A172 (cell line): Measurements from ENCODE around the gene MRPS27. TPM values are rescaled to one million over a fixed set of nuclear protein-coding genes. Genes with fewer than 3 reads are reported as not detected.

Source experiments
- DNase-seq: peaks from one replicate; pipeline ENCODE4 v3.0.0-alpha.2; 2015; ENCODE audit warnings: low spot score
- total RNA-seq: library from RNA; depleted of rRNA; stranded (reverse); fragments of >200 nt; shearing (Covaris generic); gene quantifications from 2 replicates; pipeline ENCODE4 v1.2.3, GENCODE V29; 2014

Gene MRPS27
- total RNA-seq, 1 experiment from 2014 or later = 84.1 TPM

- DNase-seq = no peak
These were observed 54.8 kb downstream of the MRPS27 start for GRCh38 chr5:72265032-72265877.

DNA sequence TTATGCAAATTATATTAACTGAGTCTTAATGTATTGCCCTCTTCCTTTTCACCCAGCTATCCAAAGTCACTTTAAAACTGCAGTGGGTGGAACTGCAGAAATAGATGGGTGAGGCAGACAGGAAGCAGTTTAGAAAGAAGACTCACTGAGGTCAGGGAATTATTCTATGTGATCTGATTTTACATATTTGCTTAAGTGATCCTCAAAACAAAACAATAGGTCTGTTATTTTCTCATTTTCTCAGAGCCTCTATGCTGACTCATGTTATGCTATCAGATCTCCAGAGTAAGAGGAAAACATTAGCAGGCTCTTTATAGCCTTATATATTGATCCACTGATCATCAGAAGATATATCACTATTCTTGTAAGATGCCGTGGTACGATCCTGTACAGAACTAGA, 63.5 kb downstream of the MRPS27 start:
- DNase-seq = no peak

GRCh38 chr5:72255670-72256069, 64.4 kb downstream of the MRPS27 start:
- no peak for DNase-seq

GRCh38 chr5:72255237-72255636, 64.8 kb downstream of the MRPS27 start:
- DNase-seq = no peak

GRCh38 chr5:72252574-72253155, 67.4 kb downstream of the MRPS27 start:
- no peak for DNase-seq

DNA sequence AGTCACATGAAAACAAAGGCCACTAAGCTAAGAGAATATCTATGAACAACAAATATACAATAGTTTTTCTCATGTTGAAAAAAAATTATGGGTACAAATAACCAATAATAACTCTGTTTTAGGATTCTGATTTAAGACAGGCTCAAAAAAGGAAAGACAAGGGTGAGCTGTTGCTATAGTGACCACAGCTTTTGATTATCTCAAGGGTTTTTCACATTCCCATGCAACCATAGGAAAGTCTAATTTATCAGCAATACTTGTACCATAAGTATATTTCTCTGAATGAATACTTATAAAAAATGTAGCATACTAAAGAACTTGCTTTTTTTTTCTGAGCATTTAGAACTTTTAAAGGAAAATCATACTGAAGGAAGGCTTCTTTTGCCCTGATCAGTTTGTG, 68.0 kb downstream of the MRPS27 start:
- no peak for DNase-seq

- no peak for DNase-seq
These were observed 68.7 kb downstream of the MRPS27 start for GRCh38 chr5:72251386-72251785.

DNA sequence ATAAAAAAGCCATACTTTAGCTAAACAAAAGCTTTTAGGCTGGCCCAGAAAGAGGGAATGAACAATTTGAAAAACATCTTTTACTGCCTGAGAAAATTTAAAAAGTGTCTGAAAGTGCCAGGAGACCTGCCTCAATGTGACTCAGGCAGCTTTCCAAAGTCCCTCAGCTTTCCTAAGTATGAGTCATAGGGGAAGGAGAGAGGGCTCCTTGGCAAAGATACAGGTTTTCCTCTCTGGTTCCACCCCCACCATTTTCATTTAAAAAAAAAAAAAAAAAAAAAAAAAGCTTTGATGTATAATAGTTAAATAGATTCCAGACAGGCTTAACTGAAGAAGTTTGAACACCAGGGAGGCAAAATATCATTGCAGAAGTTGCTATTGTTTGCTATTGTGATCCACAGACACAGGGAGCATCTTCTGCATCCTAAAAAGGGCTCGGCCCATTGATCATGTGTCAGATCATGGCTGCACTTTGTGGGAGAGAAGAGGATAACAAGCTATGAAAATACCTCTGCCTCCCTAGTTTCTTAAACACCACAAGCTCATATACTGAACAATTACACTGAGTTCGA, 71.5 kb downstream of the MRPS27 start:
- DNase-seq = peak; percentile 86

DNA sequence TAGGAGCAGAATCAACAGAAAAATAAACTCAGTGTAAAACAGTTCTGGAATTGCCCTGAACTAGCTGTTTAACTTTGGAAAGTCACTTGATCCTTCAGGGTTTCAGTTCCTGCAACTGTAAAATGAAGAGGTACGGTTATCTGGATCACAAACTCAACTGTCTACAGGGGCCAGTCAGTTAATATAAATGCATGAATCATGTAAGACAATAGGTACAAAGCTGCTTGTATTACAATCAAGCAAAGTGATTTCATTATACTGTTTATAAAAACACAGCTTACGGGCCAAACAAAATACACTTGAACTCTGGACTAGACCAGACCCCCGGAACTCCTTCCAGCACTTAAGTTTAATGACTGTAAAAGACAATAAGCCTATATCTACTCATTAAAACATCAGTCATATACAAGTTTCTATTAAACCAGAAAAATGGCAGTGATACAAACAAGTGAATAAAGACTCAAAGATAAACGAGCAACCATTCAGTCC, 73.0 kb downstream of the MRPS27 start:
- DNase-seq = peak; percentile 41

DNA sequence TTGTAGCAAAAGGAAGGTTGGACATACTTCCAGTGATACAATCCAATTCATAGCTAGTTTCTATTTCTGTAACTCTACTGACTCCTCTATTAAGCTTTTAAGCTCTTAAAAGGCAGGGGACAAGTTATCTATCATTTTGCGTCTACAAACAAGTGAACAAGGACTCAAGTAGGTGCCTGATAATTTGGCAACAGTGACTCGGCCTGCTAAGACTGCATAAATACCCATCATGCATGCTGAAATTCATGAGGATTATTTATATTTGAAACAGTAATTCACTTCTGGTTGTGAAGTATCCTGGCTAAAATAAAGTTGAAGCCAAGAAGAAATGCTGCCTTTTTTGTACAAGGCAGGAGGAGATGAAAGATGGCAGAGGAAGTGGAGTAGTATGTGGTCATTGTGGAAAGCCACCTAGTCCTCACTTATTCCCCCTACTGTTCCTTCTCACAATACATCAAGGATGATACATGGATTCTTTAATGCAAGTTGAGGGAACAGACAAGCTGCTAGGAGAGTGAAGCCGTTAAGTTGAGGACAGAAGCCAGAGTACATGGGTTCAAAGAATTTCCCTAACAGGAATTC, 74.0 kb downstream of the MRPS27 start:
- peak; percentile 19 for DNase-seq

DNA sequence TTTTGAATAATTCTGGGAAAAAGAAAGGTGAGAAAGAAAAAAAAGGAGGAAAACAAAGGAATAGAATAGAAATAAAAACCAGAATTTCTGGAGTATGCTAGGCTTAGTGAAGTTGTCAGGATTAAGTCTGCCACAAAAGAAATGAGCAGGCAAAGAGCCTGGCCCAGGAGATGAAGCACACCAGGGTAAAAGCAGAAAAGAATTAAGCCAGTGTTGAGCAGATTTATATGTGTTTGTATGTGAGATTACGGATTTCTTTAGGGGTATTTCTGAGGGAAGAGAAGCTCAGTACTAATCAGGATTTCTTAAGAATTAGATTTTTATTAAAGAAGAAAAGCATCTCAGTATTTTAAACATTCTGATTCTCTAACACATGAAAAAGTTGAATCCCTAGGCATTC, 74.5 kb downstream of the MRPS27 start:
- DNase-seq = no peak

- DNase-seq = peak; percentile 59
These were observed 75.1 kb downstream of the MRPS27 start for GRCh38 chr5:72244862-72245371.

- no peak for DNase-seq
These were observed 76.3 kb downstream of the MRPS27 start for GRCh38 chr5:72243706-72244105.

DNA sequence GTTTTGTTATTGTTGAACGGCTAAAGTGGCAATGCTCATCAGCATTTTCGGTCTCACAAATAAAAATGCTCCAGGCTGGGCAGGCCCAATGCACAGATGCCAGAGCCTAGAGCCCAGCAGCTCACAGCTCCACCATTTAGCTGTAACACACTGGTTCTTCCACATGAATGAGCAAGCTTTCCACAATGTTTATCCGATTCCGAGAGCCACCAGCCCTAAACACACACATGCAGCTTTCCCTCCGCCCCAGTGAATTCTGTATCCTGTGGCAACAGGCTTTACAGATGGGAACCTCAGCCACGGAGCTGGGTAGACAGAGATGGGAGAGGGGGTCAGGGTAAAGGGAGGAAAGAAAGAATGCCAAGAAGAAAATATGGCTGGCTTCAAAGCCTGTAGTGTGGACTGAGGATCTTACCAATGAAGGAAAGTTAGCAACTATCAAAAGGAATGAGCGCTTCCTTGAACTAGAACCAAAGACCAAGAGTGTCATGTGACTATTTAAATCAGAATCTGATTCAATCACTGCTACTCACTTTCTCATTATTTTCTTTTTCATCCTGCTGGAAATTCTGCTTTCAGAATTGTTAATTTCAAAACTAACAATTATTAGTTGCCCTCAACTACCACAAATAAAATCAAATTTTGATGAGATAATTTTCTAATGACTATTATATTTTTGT, 77.1 kb downstream of the MRPS27 start:
- DNase-seq = no peak

GRCh38 chr5:72241346-72242003, 78.6 kb downstream of the MRPS27 start:
- DNase-seq = no peak

DNA sequence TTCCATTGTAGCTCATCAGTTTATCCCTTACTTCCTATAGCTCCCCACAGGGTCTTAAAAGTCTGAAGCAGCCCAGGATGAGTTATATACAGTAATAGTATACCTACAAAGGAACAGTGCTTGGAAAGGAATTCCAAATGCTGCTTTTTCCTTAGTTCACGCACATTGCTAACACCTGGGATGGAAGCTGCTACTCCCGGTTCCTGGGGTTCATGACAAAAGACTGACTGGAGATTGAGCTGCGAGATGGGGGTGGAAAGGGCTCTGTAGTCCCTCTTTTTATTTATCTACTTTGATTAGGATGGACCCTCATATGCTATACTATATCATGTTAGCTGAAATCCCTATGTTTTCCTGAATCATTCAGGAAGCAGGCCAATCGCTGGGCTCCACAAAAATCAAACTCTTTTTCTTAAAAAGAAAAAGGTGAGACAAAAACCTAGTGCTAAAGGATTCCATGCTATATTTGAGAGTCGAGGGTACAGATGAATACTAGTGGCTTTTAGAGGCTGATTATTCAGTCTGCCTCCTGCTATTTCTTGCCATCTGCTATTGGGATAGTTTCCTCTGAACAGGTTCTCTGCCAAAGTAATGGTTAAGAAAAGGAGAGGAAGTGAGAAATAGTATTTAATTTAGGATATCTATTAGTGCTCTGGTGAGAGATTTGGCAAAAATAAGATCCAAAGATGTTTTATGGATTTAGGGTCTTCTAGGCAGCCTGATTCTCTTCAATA, 81.2 kb downstream of the MRPS27 start:
- no peak for DNase-seq

DNA sequence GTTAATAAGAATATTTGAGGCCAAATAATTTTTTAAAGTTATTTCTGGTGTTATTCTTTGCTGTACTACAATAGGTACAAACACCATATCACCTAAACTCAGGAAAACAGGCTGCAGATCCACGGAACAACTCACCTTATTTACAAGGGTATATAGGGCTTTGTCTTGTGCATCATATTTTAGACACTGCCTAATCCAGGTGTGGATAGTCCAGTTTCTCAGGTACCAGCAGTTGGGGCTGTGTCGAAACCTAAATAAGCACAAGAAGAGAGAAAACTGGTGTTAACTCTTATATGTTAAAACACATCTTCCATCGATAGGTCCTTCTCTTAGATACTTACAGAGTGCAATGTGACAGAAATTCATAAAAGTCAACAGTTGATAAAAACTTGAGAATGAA, 82.2 kb downstream of the MRPS27 start:
- DNase-seq = no peak

DNA sequence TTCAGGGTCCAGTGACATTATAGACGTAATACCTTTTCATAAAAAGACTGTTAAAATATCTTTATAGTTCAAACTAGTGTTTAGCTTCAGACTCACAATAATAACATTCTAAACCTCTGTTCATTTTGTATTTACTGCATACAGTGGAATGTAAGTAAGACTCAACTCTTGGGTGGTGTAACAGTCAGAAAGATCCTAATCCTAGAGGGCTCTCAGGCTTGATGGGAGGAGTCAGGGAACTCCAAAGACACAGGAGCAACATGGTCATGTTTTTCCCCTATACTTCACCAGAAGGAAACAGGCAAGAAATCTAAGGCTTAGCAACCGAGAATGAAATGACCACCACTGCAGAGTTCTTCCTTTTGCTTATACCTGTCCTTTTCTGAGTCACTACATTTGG, 82.6 kb downstream of the MRPS27 start:
- DNase-seq = no peak

DNA sequence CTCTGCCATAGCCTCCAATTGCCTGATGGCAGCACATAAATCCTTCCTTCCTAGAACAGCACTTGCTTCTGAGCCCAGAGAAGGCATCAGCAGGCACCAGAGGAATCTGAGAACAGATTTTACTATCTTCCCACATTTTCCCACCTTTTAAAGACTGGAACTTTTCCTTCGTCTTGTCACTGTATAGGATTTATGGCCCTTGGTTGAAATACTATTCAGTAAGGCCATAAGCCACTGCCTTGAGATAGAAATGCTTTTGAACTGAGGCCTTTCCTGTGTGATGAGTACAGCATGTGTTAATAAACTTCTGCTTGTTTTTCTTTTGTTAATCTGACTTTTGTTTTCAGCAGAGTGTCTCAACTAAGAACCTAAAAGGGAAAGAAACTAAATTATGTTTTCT, 84.3 kb downstream of the MRPS27 start:
- DNase-seq = peak; percentile 41

DNA sequence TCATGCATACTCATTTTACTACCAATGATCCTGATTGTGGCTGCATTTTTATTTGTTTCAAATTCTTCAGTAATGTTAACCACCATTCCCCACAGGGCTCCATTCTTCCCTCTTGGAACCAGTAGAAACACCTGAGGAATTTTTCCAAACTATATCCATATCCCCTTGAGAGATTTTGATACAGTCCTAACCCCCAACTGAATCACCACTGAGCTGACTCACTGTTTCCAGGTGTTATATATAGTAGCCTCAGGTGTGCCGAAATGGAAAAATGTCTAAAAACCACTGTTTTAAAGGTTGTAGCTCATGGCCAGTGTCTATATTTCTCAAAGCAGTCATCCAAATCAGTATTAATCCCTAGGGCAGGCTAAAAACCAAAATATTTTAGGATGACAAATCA, 85.2 kb downstream of the MRPS27 start:
- no peak for DNase-seq
